Measurements from ENCODE around the gene CPSF2. TPM values are rescaled to one million over a fixed set of nuclear protein-coding genes. Genes with fewer than 3 reads are reported as not detected.

CPSF2 gene
- total and polyA plus RNA-seq, 8 donors: 5.5 to 36.6 (median 8.0) TPM

GRCh38 chr14:92093320-92093719 is 28.4 kb upstream of the CPSF2 start:
- WGBS, 5 donors: 35 to 57% (median 47%) methylated on average over 1 of the region's 1 CpG
- Histone ChIP-seq H3K4me3 (no peak overlapping the region), H3K9me3 (no peaks in the 10 kb centered on the region), H3K4me1 (no peaks in the 10 kb centered on the region), H3K36me3 (peaks cover 16 to 72% (median 67%) of the 10 kb centered on the region in 4 donors), H3K27me3 (no peaks in the 10 kb centered on the region), H3K27ac (no peak overlapping the region)
- intact Hi-C loops (cut with DNase I; ENCODE audit: low total_unique reads): no loop called here
- TF ChIP-seq POLR2A (IDR thresholded peaks at IDR 0.05): no peak
- TF ChIP-seq, protein P1, sequence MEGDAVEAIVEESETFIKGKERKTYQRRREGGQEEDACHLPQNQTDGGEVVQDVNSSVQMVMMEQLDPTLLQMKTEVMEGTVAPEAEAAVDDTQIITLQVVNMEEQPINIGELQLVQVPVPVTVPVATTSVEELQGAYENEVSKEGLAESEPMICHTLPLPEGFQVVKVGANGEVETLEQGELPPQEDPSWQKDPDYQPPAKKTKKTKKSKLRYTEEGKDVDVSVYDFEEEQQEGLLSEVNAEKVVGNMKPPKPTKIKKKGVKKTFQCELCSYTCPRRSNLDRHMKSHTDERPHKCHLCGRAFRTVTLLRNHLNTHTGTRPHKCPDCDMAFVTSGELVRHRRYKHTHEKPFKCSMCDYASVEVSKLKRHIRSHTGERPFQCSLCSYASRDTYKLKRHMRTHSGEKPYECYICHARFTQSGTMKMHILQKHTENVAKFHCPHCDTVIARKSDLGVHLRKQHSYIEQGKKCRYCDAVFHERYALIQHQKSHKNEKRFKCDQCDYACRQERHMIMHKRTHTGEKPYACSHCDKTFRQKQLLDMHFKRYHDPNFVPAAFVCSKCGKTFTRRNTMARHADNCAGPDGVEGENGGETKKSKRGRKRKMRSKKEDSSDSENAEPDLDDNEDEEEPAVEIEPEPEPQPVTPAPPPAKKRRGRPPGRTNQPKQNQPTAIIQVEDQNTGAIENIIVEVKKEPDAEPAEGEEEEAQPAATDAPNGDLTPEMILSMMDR (IDR thresholded peaks at IDR 0.05): no peak
- TF ChIP-seq EP300 (IDR thresholded peaks at IDR 0.05): no peak
- TF ChIP-seq POLR2AphosphoS5 (IDR thresholded peaks at IDR 0.05): no peak
- DNase-seq: no peak

DNA sequence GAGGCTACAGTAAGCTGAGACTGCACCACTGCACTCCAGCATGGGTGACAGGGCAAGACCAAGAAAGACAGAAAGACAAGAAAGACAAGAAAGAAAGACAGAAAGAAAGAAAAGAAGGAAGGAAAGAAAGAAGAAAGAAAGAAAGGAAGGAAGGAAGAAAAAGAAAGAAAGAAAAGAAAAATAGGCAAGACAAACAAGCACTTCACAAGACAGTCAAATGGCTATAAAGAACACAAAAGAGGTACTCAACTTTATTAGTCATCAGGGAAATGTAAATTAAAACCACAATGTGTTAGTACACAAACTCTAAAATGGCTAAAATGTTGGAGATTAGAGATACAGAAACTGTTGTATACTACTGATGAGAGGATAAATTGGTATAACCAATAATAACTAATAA is 22.0 kb upstream of the CPSF2 start:
- DNase-seq: no peak
- no peaks in the 10 kb centered on the region for H3K9me3 ChIP-seq
- intact Hi-C loops (cut with DNase I; ENCODE audit: low total_unique reads): no loop called here
- peaks cover 11 to 18% (median 16%) of the 10 kb centered on the region in 4 donors for H3K36me3 ChIP-seq
- TF ChIP-seq EP300 (IDR thresholded peaks at IDR 0.05): no peak
- no peak overlapping the region for H3K27ac ChIP-seq
- H3K4me3 ChIP-seq: no peak overlapping the region
- H3K4me1 ChIP-seq: peaks cover 10 to 61% (median 42%) of the 10 kb centered on the region in 4 donors
- no peaks in the 10 kb centered on the region for H3K27me3 ChIP-seq

DNA sequence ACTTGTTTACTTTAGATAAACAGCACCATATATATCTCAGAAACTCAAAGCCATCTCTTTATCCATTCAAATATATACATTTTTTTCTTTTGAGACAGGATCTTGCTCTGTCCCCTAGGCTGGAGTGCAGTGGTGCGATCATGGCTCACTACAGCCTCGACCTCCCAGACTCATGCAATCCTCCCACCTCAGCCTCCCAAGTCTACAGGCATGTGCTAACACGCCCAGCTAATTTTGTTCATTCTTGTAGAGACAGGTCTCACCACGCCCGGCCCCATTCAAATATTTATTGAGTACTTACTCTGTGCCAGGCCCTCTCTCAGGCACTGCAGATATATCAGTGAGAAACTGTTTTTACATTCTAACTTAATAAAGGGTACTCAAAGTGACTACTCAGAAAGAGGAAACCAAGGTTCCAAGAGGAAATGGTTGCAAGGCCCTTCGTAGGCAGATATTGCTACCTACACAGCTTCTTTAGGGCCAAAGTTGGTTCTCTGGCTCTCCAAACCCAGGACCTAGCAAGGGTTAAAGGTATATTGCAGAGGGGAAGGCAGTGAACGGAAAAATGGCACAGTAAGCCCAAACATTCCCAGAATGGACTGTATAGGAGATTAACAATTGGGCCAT is 18.3 kb upstream of the CPSF2 start:
- no peak for DNase-seq
- Histone ChIP-seq H3K27ac (no peak overlapping the region), H3K4me3 (no peak overlapping the region), H3K27me3 (no peaks in the 10 kb centered on the region), H3K9me3 (no peaks in the 10 kb centered on the region), H3K36me3 (no peaks in the 10 kb centered on the region), H3K4me1 (peaks cover 15 to 74% (median 54%) of the 10 kb centered on the region in 4 donors)
- TF ChIP-seq EP300 (IDR thresholded peaks at IDR 0.05) (no peak), POLR2AphosphoS5 (IDR thresholded peaks at IDR 0.05) (no peak), POLR2A (IDR thresholded peaks at IDR 0.05) (no peak)
- TF ChIP-seq, protein P1 (IDR thresholded peaks at IDR 0.05): no peak
- WGBS, 5 donors: 59 to 73% (median 65%) methylated on average over 7 of the region's 7 CpGs
- intact Hi-C loops (cut with DNase I; ENCODE audit: low total_unique reads): no loop called here

- intact Hi-C loops (cut with DNase I; ENCODE audit: low total_unique reads): no loop called here
- TF ChIP-seq, protein P1 (IDR thresholded peaks at IDR 0.05): no peak
- TF ChIP-seq POLR2A (IDR thresholded peaks at IDR 0.05) (no peak), POLR2AphosphoS5 (IDR thresholded peaks at IDR 0.05) (no peak), EP300 (IDR thresholded peaks at IDR 0.05) (no peak)
- Histone ChIP-seq H3K9me3 (no peaks in the 10 kb centered on the region), H3K36me3 (no peaks in the 10 kb centered on the region), H3K4me1 (peaks cover 15 to 60% (median 46%) of the 10 kb centered on the region in 4 donors), H3K4me3 (peak overlapping the region; percentile 93 to 98 (median 96)), H3K27ac (peak overlapping the region; percentile 95 to 98 (median 96)), H3K27me3 (no peaks in the 10 kb centered on the region)
- DNase-seq: no peak
- 51 to 59% (median 55%) methylated on average over 16 of the region's 16 CpGs for WGBS, 5 donors
These were observed 16.5 kb upstream of the CPSF2 start for GRCh38 chr14:92105073-92105892.

GRCh38 chr14:92105893-92106142 is 16.0 kb upstream of the CPSF2 start:
- Histone ChIP-seq H3K27ac (peak overlapping the region; percentile 95 to 98 (median 96)), H3K9me3 (no peaks in the 10 kb centered on the region), H3K36me3 (no peaks in the 10 kb centered on the region), H3K4me1 (peaks cover 15 to 55% (median 44%) of the 10 kb centered on the region in 4 donors), H3K27me3 (no peaks in the 10 kb centered on the region), H3K4me3 (peak overlapping the region; percentile 93 to 98 (median 96))
- intact Hi-C loops (cut with DNase I; ENCODE audit: low total_unique reads): no loop called here
- WGBS, 5 donors: 0% methylated on average over 10 of the region's 10 CpGs
- DNase-seq: peak in 1 of 2 donors; percentile 38
- TF ChIP-seq POLR2AphosphoS5 (IDR thresholded peaks at IDR 0.05): peak in 1 of 3 donors; percentile 22
- TF ChIP-seq, protein P1 (IDR thresholded peaks at IDR 0.05): no peak
- TF ChIP-seq POLR2A (IDR thresholded peaks at IDR 0.05): no peak

Data from stomach (tissue), 9 donors.